Uterus (tissue), 2 donors: Measurements from ENCODE around the gene TMEM161B.

ENCODE experiments used
- POLR2A ChIP-seq, 2 donors: fragments of 450-650 bp; IDR thresholded peaks; one replicate each; pipeline ENCODE4 v1.6.1; 2016; ENCODE audit warnings: antibody characterized with exemption in 2 of 2, mild to moderate bottlenecking in 1 of 2, moderate library complexity in 1 of 2
- TF ChIP-seq, protein P1 (sequence below), 4 experiments: fragments of 200-600 bp in 2 of 4; fragments of 450-650 bp in 2 of 4; sonication (generic) in 2 of 4; IDR thresholded peaks; one replicate each; pipeline ENCODE4 v1.5.1; 2016 to 2019; ENCODE audit warnings: antibody characterized with exemption in 4 of 4, mild to moderate bottlenecking in 2 of 4, moderate library complexity in 1 of 4

DNA sequence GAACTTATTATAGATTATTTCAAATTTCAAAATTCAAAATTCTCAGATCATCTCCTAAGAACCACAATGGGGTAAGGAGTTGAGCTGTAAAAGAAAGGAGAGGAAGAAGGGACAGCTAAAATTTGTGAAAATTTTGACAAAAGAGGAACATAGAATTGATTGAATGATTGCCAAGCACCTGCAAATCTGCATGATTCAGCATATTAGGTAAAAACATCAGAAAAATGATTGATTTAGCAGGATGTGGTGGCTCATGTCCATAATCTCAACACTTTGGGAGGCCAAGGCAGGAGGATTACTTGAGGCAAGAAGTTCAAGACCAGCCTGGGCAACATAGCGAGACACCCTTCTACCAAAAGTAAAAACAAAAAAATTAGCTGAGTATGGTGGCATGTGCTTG is 14.3 kb downstream of the TMEM161B start:
- TF ChIP-seq, protein P1, sequence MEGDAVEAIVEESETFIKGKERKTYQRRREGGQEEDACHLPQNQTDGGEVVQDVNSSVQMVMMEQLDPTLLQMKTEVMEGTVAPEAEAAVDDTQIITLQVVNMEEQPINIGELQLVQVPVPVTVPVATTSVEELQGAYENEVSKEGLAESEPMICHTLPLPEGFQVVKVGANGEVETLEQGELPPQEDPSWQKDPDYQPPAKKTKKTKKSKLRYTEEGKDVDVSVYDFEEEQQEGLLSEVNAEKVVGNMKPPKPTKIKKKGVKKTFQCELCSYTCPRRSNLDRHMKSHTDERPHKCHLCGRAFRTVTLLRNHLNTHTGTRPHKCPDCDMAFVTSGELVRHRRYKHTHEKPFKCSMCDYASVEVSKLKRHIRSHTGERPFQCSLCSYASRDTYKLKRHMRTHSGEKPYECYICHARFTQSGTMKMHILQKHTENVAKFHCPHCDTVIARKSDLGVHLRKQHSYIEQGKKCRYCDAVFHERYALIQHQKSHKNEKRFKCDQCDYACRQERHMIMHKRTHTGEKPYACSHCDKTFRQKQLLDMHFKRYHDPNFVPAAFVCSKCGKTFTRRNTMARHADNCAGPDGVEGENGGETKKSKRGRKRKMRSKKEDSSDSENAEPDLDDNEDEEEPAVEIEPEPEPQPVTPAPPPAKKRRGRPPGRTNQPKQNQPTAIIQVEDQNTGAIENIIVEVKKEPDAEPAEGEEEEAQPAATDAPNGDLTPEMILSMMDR (IDR thresholded peaks at IDR 0.05) = no peak
- TF ChIP-seq POLR2A (IDR thresholded peaks at IDR 0.05) = no peak
